Activated CD4-positive, alpha-beta memory T cell treated with anti-CD3 and anti-CD28 coated beads for 36 hours (primary cell): ENCODE data around the gene CLDN7. TPM values are rescaled to one million over a fixed set of nuclear protein-coding genes. Genes with fewer than 3 reads are reported as not detected.
A peak's percentile ranks its signal among the peaks of the same experiment; 100 is the strongest.

Experiments used
- CTCF ChIA-PET: fragments of 350-600 bp; sonication (Branson Sonifier 250); formaldehyde crosslinking; loops from one replicate; lab custom pipeline; 2021; ENCODE audit warnings: antibody characterized with exemption, inconsistent platforms; lab: Charles Lee
- POLR2A ChIA-PET: fragments of 350-600 bp; sonication (Branson Sonifier 250); formaldehyde crosslinking; loops from one replicate; lab custom pipeline; 2021; ENCODE audit warnings: antibody characterized with exemption; lab: Charles Lee
- DNase-seq: peaks from one replicate; pipeline ENCODE4 v3.0.0-alpha.2; 2020
- H3K27ac Mint-ChIP-seq: one replicate; pipeline ENCODE4 v1.8.0; 2021; ENCODE audit warnings: mixed read lengths
- H3K27me3 Mint-ChIP-seq: one replicate; pipeline ENCODE4 v1.8.0; 2021; ENCODE audit warnings: mixed read lengths
- H3K36me3 Mint-ChIP-seq: one replicate; pipeline ENCODE4 v1.8.0; 2021; ENCODE audit warnings: mixed read lengths
- H3K4me1 Mint-ChIP-seq: one replicate; pipeline ENCODE4 v1.8.0; 2021; ENCODE audit warnings: low read depth, mixed read lengths
- H3K4me3 Mint-ChIP-seq: one replicate; pipeline ENCODE4 v1.8.0; 2021; ENCODE audit warnings: mild to moderate bottlenecking, mixed read lengths
- H3K9me3 Mint-ChIP-seq: one replicate; pipeline ENCODE4 v1.8.0; 2021; ENCODE audit warnings: mixed read lengths
- intact Hi-C: fragments of 100-400 bp; cut with micrococcal nuclease; formaldehyde crosslinking; loops from one replicate; pipeline ENCODE4 v1.15.1; 2023
- total RNA-seq, 2 experiments: library from RNA; stranded (reverse); gene quantifications; one replicate each; pipeline ENCODE4 v1.2.3, GENCODE V29; 2021

CLDN7 gene
- total RNA-seq, 2 experiments from 2014 or later, result 1.5 to 1.6 TPM

GRCh38 chr17:7295230-7296180, 33.2 kb upstream of the CLDN7 start:
- POLR2A ChIA-PET, result interaction anchor here (0.6 to 1.7 kb wide), 4 partner anchors 14 to 259 kb away, joined by 3 to 8 read pairs (median 4); partner anchors contain the start of gene SLC2A4
- Mint-ChIP-seq H3K4me3 (peak overlapping the region; percentile 66), H3K9me3 (no peaks in the 10 kb centered on the region), H3K27ac (no peak overlapping the region), H3K4me1 (peaks cover 21% of the 10 kb centered on the region), H3K36me3 (no peaks in the 10 kb centered on the region), H3K27me3 (peaks cover 26% of the 10 kb centered on the region)
- intact Hi-C loops, result loop anchor here (1.0 to 2.0 kb wide), 3 partner anchors 15 to 249 kb away; no protein-coding TSS in a partner anchor
- CTCF ChIA-PET, result interaction anchor here (0.6 to 5.5 kb wide), 39 partner anchors 10 to 637 kb away, joined by 3 to 145 read pairs (median 4); partner anchors contain the start of genes ACADVL, ACAP1, DLG4 and DVL2
- no peak for DNase-seq

DNA sequence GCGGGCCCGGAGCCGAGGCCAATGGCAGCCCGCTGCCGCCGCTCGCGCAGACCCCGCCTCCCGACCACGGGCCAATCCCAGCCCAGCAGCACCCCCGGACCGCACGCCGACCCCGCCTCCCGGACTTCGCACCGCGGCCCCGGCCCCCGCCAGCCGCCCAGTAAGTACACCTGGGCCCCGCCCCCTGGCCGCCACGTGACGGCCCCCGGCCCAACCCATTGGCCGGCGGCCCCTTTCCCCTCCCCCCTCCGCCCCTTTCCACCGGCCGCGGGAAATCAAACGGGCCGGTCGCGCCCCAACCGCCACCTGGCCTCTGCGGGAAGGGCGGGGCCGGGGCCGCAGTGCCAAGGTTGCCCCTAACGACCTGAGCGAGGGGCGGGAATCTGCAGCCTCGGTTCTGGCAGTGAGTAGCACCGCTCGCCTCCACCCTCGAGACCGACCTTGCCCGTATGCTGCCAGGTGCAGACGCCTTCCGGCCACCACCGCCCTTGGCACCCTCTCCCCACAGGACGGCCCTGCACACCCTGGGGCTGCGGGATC, 32.4 kb upstream of the CLDN7 start, which contains the start of gene YBX2:
TSS of gene YBX2 (minus strand) at position 26 of the 540 bp plus-strand sequence. CDS start 139 bp downstream, outside the sequence.
- H3K27me3 Mint-ChIP-seq, result peaks cover 28% of the 10 kb centered on the region
- DNase-seq, result peak; percentile 89
- no peaks in the 10 kb centered on the region for H3K36me3 Mint-ChIP-seq
- intact Hi-C loops, result no loop called here
- CTCF ChIA-PET, result no interaction called here
- H3K4me1 Mint-ChIP-seq, result peaks cover 21% of the 10 kb centered on the region
- peak within 1 kb of the TSS; percentile 66 for H3K4me3 Mint-ChIP-seq
- no peak within 1 kb of the TSS for H3K27ac Mint-ChIP-seq
- POLR2A ChIA-PET, result no interaction called here
- no peaks in the 10 kb centered on the region for H3K9me3 Mint-ChIP-seq

GRCh38 chr17:7293816-7294613, 31.7 kb upstream of the CLDN7 start:
- POLR2A ChIA-PET, result no interaction called here
- intact Hi-C loops, result no loop called here
- H3K27me3 Mint-ChIP-seq, result peaks cover 28% of the 10 kb centered on the region
- peak; percentile 31 for DNase-seq
- CTCF ChIA-PET, result interaction anchor here (1.3 kb wide), 1 partner anchor 13 kb away, joined by 5 read pairs; the partner anchor contains the start of gene SLC2A4
- H3K9me3 Mint-ChIP-seq, result no peaks in the 10 kb centered on the region
- no peaks in the 10 kb centered on the region for H3K36me3 Mint-ChIP-seq
- H3K4me3 Mint-ChIP-seq, result no peak overlapping the region
- H3K4me1 Mint-ChIP-seq, result peaks cover 21% of the 10 kb centered on the region
- H3K27ac Mint-ChIP-seq, result no peak overlapping the region

DNA sequence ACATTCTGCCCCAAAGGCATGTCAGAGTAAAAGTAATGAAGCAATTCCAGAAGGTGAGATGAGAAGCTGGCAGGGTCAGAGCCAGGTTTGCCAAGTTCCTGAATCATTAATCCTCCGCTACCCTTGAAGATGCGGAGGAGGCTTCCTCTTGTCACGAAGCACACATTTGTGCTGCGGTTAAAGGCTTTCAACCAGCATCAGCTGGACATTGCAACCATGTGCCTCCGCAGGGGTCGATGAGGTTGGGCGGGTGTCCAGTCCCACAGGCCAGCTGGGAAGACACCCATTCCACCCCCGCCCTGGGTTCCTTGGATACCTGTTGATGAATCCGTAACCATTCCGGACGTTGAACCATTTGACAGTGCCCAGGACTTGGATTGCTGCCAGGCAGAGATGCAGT, 30.9 kb upstream of the CLDN7 start:
- POLR2A ChIA-PET, result no interaction called here
- intact Hi-C loops, result no loop called here
- Mint-ChIP-seq H3K36me3 (no peaks in the 10 kb centered on the region), H3K27me3 (peaks cover 28% of the 10 kb centered on the region), H3K4me3 (no peak overlapping the region), H3K27ac (no peak overlapping the region), H3K4me1 (peaks cover 21% of the 10 kb centered on the region), H3K9me3 (no peaks in the 10 kb centered on the region)
- CTCF ChIA-PET, result interaction anchor here (1.3 kb wide), 1 partner anchor 12 kb away, joined by 5 read pairs; the partner anchor contains the start of gene SLC2A4
- DNase-seq, result no peak

- no peak overlapping the region for H3K27ac Mint-ChIP-seq
- ChIA-PET POLR2A (no interaction called here), CTCF (interaction anchor here (1.3 to 1.6 kb wide), 2 partner anchors 11 to 247 kb away, joined by 3 to 5 read pairs; partner anchors contain the start of gene SLC2A4)
- H3K36me3 Mint-ChIP-seq, result no peaks in the 10 kb centered on the region
- no peaks in the 10 kb centered on the region for H3K9me3 Mint-ChIP-seq
- H3K4me3 Mint-ChIP-seq, result no peak overlapping the region
- H3K4me1 Mint-ChIP-seq, result peaks cover 21% of the 10 kb centered on the region
- intact Hi-C loops, result no loop called here
- DNase-seq, result no peak
- H3K27me3 Mint-ChIP-seq, result peaks cover 28% of the 10 kb centered on the region
Observed at GRCh38 chr17:7292729-7293128, 30.5 kb upstream of the CLDN7 start.

DNA sequence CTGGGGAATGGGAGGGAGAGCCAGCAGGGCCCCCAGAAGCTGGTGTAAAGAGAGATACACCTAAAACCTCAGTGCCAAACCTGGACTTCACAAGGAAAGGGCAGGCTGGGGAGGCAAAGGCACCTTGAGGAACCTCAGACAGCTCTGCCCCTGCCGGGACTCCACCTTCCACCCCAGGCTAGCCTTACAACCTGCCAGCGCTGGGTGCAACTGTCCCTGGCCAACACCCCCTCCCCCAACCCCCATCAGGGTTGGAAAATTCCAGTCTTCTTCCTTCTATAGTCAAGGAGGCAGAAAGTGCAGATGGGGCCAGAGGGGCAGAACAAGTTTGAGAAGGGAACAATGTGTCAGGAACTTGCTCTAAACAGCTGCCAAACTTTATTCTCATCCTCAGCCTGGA, 29.9 kb upstream of the CLDN7 start:
- Mint-ChIP-seq H3K36me3 (no peaks in the 10 kb centered on the region), H3K27me3 (peaks cover 28% of the 10 kb centered on the region)

GRCh38 chr17:7290685-7291084, 28.4 kb upstream of the CLDN7 start:
- CTCF ChIA-PET, result no interaction called here
- peaks cover 24% of the 10 kb centered on the region for H3K27me3 Mint-ChIP-seq
- H3K27ac Mint-ChIP-seq, result no peak overlapping the region
- POLR2A ChIA-PET, result no interaction called here
- DNase-seq, result no peak
- no peak overlapping the region for H3K4me3 Mint-ChIP-seq
- no peaks in the 10 kb centered on the region for H3K36me3 Mint-ChIP-seq
- intact Hi-C loops, result no loop called here
- no peaks in the 10 kb centered on the region for H3K9me3 Mint-ChIP-seq
- H3K4me1 Mint-ChIP-seq, result peaks cover 11% of the 10 kb centered on the region

More for the DNA sequence above, 29.9 kb upstream of the CLDN7 start:
- no peak overlapping the region for H3K4me3 Mint-ChIP-seq
- H3K4me1 Mint-ChIP-seq, result peaks cover 21% of the 10 kb centered on the region
- no peaks in the 10 kb centered on the region for H3K9me3 Mint-ChIP-seq
- intact Hi-C loops, result no loop called here
- CTCF ChIA-PET, result interaction anchor here (0.9 to 1.6 kb wide), 3 partner anchors 12 to 246 kb away, joined by 3 read pairs; no protein-coding TSS in a partner anchor
- POLR2A ChIA-PET, result interaction anchor here (0.6 kb wide), 1 partner anchor 244 kb away, joined by 3 read pairs; no protein-coding TSS in a partner anchor
- DNase-seq, result no peak
- no peak overlapping the region for H3K27ac Mint-ChIP-seq

GRCh38 chr17:7290166-7290565, 27.9 kb upstream of the CLDN7 start:
- H3K4me3 Mint-ChIP-seq, result no peak overlapping the region
- peaks cover 20% of the 10 kb centered on the region for H3K27me3 Mint-ChIP-seq
- POLR2A ChIA-PET, result no interaction called here
- no peaks in the 10 kb centered on the region for H3K36me3 Mint-ChIP-seq
- no peaks in the 10 kb centered on the region for H3K9me3 Mint-ChIP-seq
- H3K4me1 Mint-ChIP-seq, result peaks cover 8% of the 10 kb centered on the region
- intact Hi-C loops, result no loop called here
- H3K27ac Mint-ChIP-seq, result no peak overlapping the region
- CTCF ChIA-PET, result no interaction called here
- no peak for DNase-seq

DNA sequence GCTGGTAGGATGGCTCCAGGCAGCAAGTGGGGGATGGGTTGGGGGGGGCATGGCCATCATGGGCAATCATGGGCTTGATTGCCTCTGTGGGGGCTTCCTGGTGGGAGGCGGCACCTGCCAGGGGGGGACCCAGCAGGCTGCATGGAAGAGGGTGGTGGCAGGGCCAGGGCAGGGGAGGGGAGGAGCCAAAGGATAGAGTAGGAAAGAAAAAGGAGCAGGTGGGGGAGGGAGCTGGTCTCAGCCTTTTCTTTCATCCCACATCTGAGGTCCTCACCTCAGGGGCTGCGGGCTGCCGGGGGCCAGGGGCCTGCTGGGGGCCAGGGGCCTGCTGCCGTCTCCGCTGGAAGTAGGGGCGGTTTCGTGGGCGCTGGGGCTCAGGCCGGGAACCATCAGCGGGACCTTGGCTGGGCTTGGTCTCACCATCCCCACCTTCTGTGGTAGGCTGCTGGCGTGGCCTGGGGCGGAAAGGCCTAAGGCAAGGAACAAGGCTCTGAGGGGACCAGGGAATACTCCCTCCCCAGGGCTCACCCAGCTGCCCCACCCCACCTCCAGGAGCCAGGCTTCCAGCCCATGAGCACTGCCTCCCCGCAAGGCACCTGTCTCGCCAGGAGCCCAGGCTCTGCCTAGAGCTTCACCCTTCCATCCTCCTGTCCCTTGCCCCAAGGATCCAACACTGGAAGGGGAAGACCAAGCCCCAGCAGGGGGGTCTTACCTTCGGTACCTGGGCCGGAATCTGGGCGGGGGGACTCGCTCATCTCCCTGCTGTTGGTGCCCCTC, 27.2 kb upstream of the CLDN7 start:
- CTCF ChIA-PET, result interaction anchor here (0.8 to 1.0 kb wide), 2 partner anchors 7 to 243 kb away, joined by 3 read pairs; no protein-coding TSS in a partner anchor
- Mint-ChIP-seq H3K4me3 (no peak overlapping the region), H3K36me3 (no peaks in the 10 kb centered on the region), H3K27me3 (peaks cover 17% of the 10 kb centered on the region), H3K4me1 (peaks cover 5% of the 10 kb centered on the region), H3K27ac (no peak overlapping the region), H3K9me3 (no peaks in the 10 kb centered on the region)
- DNase-seq, result no peak
- POLR2A ChIA-PET, result interaction anchor here (0.6 kb wide), 1 partner anchor 283 kb away, joined by 3 read pairs; no protein-coding TSS in a partner anchor
- intact Hi-C loops, result no loop called here

GRCh38 chr17:7285679-7286078, 23.4 kb upstream of the CLDN7 start:
- intact Hi-C loops, result no loop called here

More at GRCh38 chr17:7285679-7286078, 23.4 kb upstream of the CLDN7 start:
- CTCF ChIA-PET, result interaction anchor here (0.9 to 8.4 kb wide), 3 partner anchors 12 to 151 kb away, joined by 3 to 145 read pairs (median 3); no protein-coding TSS in a partner anchor
- POLR2A ChIA-PET, result interaction anchor here (0.6 kb wide), 1 partner anchor 232 kb away, joined by 3 read pairs; no protein-coding TSS in a partner anchor
- H3K4me1 Mint-ChIP-seq, result peaks cover 11% of the 10 kb centered on the region
- no peaks in the 10 kb centered on the region for H3K36me3 Mint-ChIP-seq
- no peak overlapping the region for H3K27ac Mint-ChIP-seq
- DNase-seq, result no peak
- H3K9me3 Mint-ChIP-seq, result no peaks in the 10 kb centered on the region
- H3K27me3 Mint-ChIP-seq, result peaks cover 21% of the 10 kb centered on the region
- H3K4me3 Mint-ChIP-seq, result no peak overlapping the region
